Measurements from ENCODE around the gene PAX2. TPM values are rescaled to one million over a fixed set of nuclear protein-coding genes. Genes with fewer than 3 reads are reported as not detected.

The PAX2 gene
- polyA plus RNA-seq, 2 donors: not detected

- H3K36me3 ChIP-seq (ENCODE audit: control insufficient read depth in 2 of 2, insufficient read depth in 2 of 2, low read length in 1 of 2): no peaks in the 10 kb centered on the region
- peaks cover 0 to 55% of the 10 kb centered on the region in 2 donors for H3K27me3 ChIP-seq (ENCODE audit: control insufficient read depth in 1 of 2, insufficient read depth in 2 of 2, low read length in 2 of 2)
- peaks cover 2 to 5% of the 10 kb centered on the region in 2 donors for H3K4me1 ChIP-seq (ENCODE audit: control insufficient read depth in 2 of 2, insufficient read depth in 2 of 2, low read length in 1 of 2)
- WGBS, 2 donors: 6 to 12% methylated on average over 42 to 51 of the region's 51 CpGs
- H3K4me3 ChIP-seq (ENCODE audit: low read depth in 1 of 2, low read length in 2 of 2): peak overlapping the region in 1 of 2 donors; percentile 23
- H3K9me3 ChIP-seq (ENCODE audit: control insufficient read depth in 2 of 2, insufficient read depth in 1 of 2, low read depth in 1 of 2, low read length in 1 of 2): no peaks in the 10 kb centered on the region
- no peak overlapping the region for H3K27ac ChIP-seq (ENCODE audit: low read depth in 2 of 2, low read length in 1 of 2)
These were observed 7.9 kb upstream of the PAX2 start for GRCh38 chr10:100737355-100738054.

DNA sequence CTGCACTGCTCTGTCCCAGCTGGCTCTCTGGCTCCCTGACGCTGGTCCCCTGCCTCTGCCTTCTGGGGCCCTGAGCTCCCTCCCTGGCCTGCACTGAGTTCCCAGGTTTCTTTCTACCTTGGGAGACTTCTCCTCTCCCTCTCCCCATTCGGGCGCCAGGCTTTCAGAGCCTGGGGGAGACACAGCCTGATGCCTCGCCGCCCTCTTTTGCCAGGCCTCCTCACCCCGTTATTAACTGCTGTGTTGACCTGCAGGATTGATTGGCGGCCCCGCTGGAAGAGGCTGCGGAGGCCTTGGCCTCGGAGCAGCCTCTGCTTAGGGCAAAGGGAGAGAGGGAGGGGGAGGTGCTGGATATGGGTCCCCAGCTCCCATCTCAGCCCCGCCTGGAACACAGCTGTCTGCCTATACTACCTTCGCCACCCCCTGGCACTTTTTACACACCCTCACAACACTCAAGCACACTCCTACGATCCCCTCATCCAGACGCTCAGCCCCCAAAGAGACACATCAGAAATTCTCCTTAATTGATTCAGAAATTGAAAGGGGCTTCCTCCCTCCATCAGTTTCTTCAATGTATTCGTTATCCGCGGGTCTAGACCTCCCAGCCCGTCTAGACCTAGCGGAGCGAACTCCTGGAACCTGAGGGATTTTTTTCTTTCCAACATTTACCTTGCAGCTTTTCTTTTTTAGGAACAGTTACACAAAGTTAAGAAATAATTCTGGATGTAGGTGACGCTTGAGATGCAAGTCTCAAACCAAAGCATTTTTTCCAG lies 7.1 kb upstream of the PAX2 start:
- no peak overlapping the region for H3K4me3 ChIP-seq (ENCODE audit: low read depth in 1 of 2, low read length in 2 of 2)

DNA sequence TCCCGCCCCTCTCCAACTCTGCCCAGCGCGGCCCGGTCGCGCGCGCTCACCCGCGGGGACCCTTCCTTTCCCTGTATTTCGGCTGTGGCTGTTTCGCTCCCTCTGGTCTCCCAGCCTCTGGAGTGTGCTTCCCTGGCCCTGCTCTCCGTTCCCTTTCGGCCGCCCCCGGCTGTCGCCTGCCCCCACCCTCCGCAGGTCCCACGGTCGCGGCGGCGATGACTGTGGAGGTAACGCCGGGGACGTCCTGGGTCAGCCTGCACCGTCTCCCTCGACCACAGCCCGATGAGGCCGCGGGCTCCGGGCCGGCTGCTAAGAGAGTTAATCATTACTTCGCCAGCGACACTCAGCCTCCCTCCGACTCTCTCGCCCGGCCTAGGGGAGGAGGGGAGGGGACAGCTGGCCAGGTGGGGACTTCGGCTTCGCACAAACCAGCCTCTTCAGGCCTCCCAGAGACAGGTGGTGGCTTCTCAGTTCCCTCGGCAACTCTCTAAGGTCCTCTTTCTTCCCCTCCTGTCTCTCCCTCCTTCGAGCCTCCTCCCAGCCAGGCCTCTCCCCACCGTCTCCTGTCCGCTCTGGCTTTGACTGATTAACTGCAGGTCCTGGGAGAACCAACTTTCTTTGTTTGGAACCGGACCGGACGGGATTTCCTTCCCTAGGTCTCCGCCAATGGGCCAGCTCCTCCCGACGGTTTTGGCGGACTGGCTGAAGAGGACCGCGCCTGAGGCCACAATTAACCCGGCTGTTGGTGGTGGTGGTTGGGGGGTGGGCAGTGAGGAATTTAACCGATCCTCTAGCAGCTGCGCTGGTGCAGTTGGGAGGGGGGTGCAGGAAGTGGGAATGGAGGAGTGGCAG lies 5.6 kb upstream of the PAX2 start:
- Histone ChIP-seq H3K4me1 (ENCODE audit: control insufficient read depth in 2 of 2, insufficient read depth in 2 of 2, low read length in 1 of 2) (peaks cover 7 to 10% of the 10 kb centered on the region in 2 donors), H3K4me3 (ENCODE audit: low read depth in 1 of 2, low read length in 2 of 2) (no peak overlapping the region), H3K36me3 (ENCODE audit: control insufficient read depth in 2 of 2, insufficient read depth in 2 of 2, low read length in 1 of 2) (no peaks in the 10 kb centered on the region), H3K27ac (ENCODE audit: low read depth in 2 of 2, low read length in 1 of 2) (no peak overlapping the region), H3K9me3 (ENCODE audit: control insufficient read depth in 2 of 2, insufficient read depth in 1 of 2, low read depth in 1 of 2, low read length in 1 of 2) (no peaks in the 10 kb centered on the region), H3K27me3 (ENCODE audit: control insufficient read depth in 1 of 2, insufficient read depth in 2 of 2, low read length in 2 of 2) (peaks cover 3 to 67% of the 10 kb centered on the region in 2 donors)
- 3% methylated on average over 51 to 56 of the region's 56 CpGs for WGBS, 2 donors

More for the DNA sequence above, 7.1 kb upstream of the PAX2 start:
- 14 to 15% methylated on average over 20 to 21 of the region's 21 CpGs for WGBS, 2 donors
- peaks cover 2 to 5% of the 10 kb centered on the region in 2 donors for H3K4me1 ChIP-seq (ENCODE audit: control insufficient read depth in 2 of 2, insufficient read depth in 2 of 2, low read length in 1 of 2)
- H3K36me3 ChIP-seq (ENCODE audit: control insufficient read depth in 2 of 2, insufficient read depth in 2 of 2, low read length in 1 of 2): no peaks in the 10 kb centered on the region
- H3K27me3 ChIP-seq (ENCODE audit: control insufficient read depth in 1 of 2, insufficient read depth in 2 of 2, low read length in 2 of 2): peaks cover 0 to 59% of the 10 kb centered on the region in 2 donors
- no peaks in the 10 kb centered on the region for H3K9me3 ChIP-seq (ENCODE audit: control insufficient read depth in 2 of 2, insufficient read depth in 1 of 2, low read depth in 1 of 2, low read length in 1 of 2)
- H3K27ac ChIP-seq (ENCODE audit: low read depth in 2 of 2, low read length in 1 of 2): no peak overlapping the region

DNA sequence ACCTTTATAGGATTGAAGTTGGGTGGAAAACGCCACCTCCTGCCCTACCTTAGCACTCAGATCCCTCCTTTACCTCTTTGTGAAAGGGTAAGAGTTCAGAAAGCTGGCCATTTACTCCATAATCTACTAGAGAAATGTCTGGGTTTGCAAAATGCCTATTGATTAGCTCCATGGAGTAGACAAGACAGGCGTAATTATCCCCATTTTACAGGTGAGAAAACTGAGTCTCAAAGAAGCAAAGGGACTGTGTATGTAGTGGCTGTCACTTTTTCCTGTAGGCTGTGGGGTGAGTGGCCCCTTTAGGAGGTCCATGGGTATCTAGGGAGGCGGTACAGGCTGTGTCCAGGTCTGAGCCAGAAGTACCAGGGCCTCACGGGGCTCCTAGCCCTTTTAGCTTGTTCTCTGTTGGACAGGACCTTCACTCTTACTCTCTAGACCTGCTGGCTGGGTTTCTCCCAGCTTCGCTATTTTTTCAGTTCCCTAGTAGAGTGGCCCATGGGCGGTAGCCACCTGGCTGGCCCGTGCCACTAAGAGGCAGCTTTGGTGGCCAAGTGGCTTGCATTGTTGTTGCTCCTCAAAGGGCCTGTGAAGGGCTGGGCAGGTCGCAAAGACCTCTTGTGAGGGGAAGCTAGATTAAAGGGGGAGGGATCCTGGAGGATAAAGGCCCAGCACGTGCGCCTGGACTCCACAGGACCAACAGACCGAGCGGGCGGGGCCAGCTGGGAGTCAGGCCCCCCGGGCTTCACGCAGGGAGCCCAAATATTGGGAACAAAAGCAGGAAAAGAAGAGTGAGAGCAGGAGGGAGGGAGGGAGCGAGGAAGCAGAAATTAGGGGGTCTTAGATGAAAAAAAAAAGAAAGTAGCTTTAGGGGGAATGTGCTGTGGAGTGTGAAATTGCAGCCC lies 4.7 kb upstream of the PAX2 start:
- Histone ChIP-seq H3K9me3 (ENCODE audit: control insufficient read depth in 2 of 2, insufficient read depth in 1 of 2, low read depth in 1 of 2, low read length in 1 of 2) (no peaks in the 10 kb centered on the region), H3K27me3 (ENCODE audit: control insufficient read depth in 1 of 2, insufficient read depth in 2 of 2, low read length in 2 of 2) (peaks cover 3 to 65% of the 10 kb centered on the region in 2 donors), H3K4me1 (ENCODE audit: control insufficient read depth in 2 of 2, insufficient read depth in 2 of 2, low read length in 1 of 2) (peaks cover 7 to 15% of the 10 kb centered on the region in 2 donors), H3K27ac (ENCODE audit: low read depth in 2 of 2, low read length in 1 of 2) (no peak overlapping the region), H3K36me3 (ENCODE audit: control insufficient read depth in 2 of 2, insufficient read depth in 2 of 2, low read length in 1 of 2) (no peaks in the 10 kb centered on the region), H3K4me3 (ENCODE audit: low read depth in 1 of 2, low read length in 2 of 2) (no peak overlapping the region)
- WGBS, 2 donors: 20% methylated on average over 16 of the region's 16 CpGs

GRCh38 chr10:100741378-100742075 lies 3.9 kb upstream of the PAX2 start:
- Histone ChIP-seq H3K27me3 (ENCODE audit: control insufficient read depth in 1 of 2, insufficient read depth in 2 of 2, low read length in 2 of 2) (peaks cover 6 to 72% of the 10 kb centered on the region in 2 donors), H3K9me3 (ENCODE audit: control insufficient read depth in 2 of 2, insufficient read depth in 1 of 2, low read depth in 1 of 2, low read length in 1 of 2) (no peaks in the 10 kb centered on the region), H3K4me3 (ENCODE audit: low read depth in 1 of 2, low read length in 2 of 2) (no peak overlapping the region), H3K36me3 (ENCODE audit: control insufficient read depth in 2 of 2, insufficient read depth in 2 of 2, low read length in 1 of 2) (no peaks in the 10 kb centered on the region), H3K27ac (ENCODE audit: low read depth in 2 of 2, low read length in 1 of 2) (no peak overlapping the region), H3K4me1 (ENCODE audit: control insufficient read depth in 2 of 2, insufficient read depth in 2 of 2, low read length in 1 of 2) (peaks cover 7 to 20% of the 10 kb centered on the region in 2 donors)
- WGBS, 2 donors: 4 to 6% methylated on average over 31 to 32 of the region's 32 CpGs

DNA sequence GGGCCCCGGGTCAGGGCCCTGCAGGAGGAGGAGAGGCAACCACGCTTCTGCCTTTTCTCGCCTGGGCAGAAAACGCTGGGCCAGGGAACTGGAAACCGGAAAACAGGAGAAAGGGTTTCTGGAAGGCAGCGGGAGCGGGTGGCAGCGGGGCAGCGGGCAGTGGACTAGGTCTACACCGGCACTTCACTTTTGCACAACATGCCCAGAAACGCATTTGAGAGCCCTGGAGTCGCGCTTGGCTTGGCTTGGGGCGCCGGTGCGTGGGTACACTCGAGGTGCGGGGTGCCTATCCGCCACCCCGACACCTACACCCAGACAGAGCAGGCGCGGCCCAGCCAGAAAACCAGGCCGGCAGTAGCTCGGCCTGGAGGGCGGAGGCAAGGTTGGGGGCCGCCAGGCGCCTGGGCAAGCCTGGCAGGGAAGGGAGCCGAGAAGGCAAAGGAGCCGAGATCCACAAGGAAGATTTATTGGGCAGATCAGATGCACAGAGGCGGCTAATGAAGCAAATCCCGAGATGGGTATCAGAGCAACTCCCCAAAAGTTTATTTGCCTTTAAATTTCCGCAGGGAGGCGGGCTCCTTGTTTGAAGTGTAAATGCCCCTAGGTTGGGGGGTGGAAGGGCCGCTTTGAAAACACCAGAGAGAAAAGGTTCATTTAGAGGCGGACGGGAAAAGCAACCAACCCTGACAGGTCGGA lies 3.2 kb upstream of the PAX2 start:
- Histone ChIP-seq H3K4me3 (ENCODE audit: low read depth in 1 of 2, low read length in 2 of 2) (no peak overlapping the region), H3K9me3 (ENCODE audit: control insufficient read depth in 2 of 2, insufficient read depth in 1 of 2, low read depth in 1 of 2, low read length in 1 of 2) (no peaks in the 10 kb centered on the region), H3K27ac (ENCODE audit: low read depth in 2 of 2, low read length in 1 of 2) (no peak overlapping the region), H3K36me3 (ENCODE audit: control insufficient read depth in 2 of 2, insufficient read depth in 2 of 2, low read length in 1 of 2) (no peaks in the 10 kb centered on the region), H3K4me1 (ENCODE audit: control insufficient read depth in 2 of 2, insufficient read depth in 2 of 2, low read length in 1 of 2) (peaks cover 6 to 20% of the 10 kb centered on the region in 2 donors), H3K27me3 (ENCODE audit: control insufficient read depth in 1 of 2, insufficient read depth in 2 of 2, low read length in 2 of 2) (peaks cover 6 to 74% of the 10 kb centered on the region in 2 donors)
- WGBS, 2 donors: 4 to 6% methylated on average over 37 of the region's 37 CpGs

GRCh38 chr10:100742936-100743335 lies 2.4 kb upstream of the PAX2 start:
- peaks cover 6 to 72% of the 10 kb centered on the region in 2 donors for H3K27me3 ChIP-seq (ENCODE audit: control insufficient read depth in 1 of 2, insufficient read depth in 2 of 2, low read length in 2 of 2)
- H3K9me3 ChIP-seq (ENCODE audit: control insufficient read depth in 2 of 2, insufficient read depth in 1 of 2, low read depth in 1 of 2, low read length in 1 of 2): no peaks in the 10 kb centered on the region
- H3K36me3 ChIP-seq (ENCODE audit: control insufficient read depth in 2 of 2, insufficient read depth in 2 of 2, low read length in 1 of 2): no peaks in the 10 kb centered on the region
- H3K4me3 ChIP-seq (ENCODE audit: low read depth in 1 of 2, low read length in 2 of 2): no peak overlapping the region
- WGBS, 2 donors: 23 to 35% methylated on average over 7 of the region's 7 CpGs
- peaks cover 6 to 20% of the 10 kb centered on the region in 2 donors for H3K4me1 ChIP-seq (ENCODE audit: control insufficient read depth in 2 of 2, insufficient read depth in 2 of 2, low read length in 1 of 2)
- H3K27ac ChIP-seq (ENCODE audit: low read depth in 2 of 2, low read length in 1 of 2): no peak overlapping the region

GRCh38 chr10:100743626-100744135 lies 1.7 kb upstream of the PAX2 start:
- H3K27me3 ChIP-seq (ENCODE audit: control insufficient read depth in 1 of 2, insufficient read depth in 2 of 2, low read length in 2 of 2): peaks cover 6 to 76% of the 10 kb centered on the region in 2 donors
- H3K4me3 ChIP-seq (ENCODE audit: low read depth in 1 of 2, low read length in 2 of 2): no peak overlapping the region
- H3K4me1 ChIP-seq (ENCODE audit: control insufficient read depth in 2 of 2, insufficient read depth in 2 of 2, low read length in 1 of 2): peaks cover 11 to 23% of the 10 kb centered on the region in 2 donors
- no peaks in the 10 kb centered on the region for H3K36me3 ChIP-seq (ENCODE audit: control insufficient read depth in 2 of 2, insufficient read depth in 2 of 2, low read length in 1 of 2)
- H3K9me3 ChIP-seq (ENCODE audit: control insufficient read depth in 2 of 2, insufficient read depth in 1 of 2, low read depth in 1 of 2, low read length in 1 of 2): no peaks in the 10 kb centered on the region
- WGBS, 2 donors: 1 to 3% methylated on average over 16 of the region's 16 CpGs
- H3K27ac ChIP-seq (ENCODE audit: low read depth in 2 of 2, low read length in 1 of 2): no peak overlapping the region
